Upper lobe of left lung (tissue), 4 donors: Measurements from ENCODE around the gene KCNMA1.

ENCODE experiments used
- EP300 ChIP-seq, 4 donors: sonication (generic); formaldehyde crosslinking; IDR thresholded peaks; one replicate each; pipeline ENCODE4 v1.5.1; 2017; ENCODE audit warnings: antibody characterized with exemption in 4 of 4, control low read depth in 2 of 4
- POLR2AphosphoS5 ChIP-seq, 2 donors: sonication (generic); formaldehyde crosslinking; IDR thresholded peaks; one replicate each; pipeline ENCODE4 v1.5.1; 2017; ENCODE audit warnings: antibody characterized with exemption in 2 of 2
- TF ChIP-seq, protein P1 (sequence below), 6 experiments: fragments of 450-650 bp in 4 of 6; fragments of 200-600 bp in 2 of 6; sonication (generic) in 2 of 6; IDR thresholded peaks; one replicate each; pipeline ENCODE4 v1.5.1; 2016 to 2019; ENCODE audit warnings: antibody characterized with exemption in 6 of 6

DNA sequence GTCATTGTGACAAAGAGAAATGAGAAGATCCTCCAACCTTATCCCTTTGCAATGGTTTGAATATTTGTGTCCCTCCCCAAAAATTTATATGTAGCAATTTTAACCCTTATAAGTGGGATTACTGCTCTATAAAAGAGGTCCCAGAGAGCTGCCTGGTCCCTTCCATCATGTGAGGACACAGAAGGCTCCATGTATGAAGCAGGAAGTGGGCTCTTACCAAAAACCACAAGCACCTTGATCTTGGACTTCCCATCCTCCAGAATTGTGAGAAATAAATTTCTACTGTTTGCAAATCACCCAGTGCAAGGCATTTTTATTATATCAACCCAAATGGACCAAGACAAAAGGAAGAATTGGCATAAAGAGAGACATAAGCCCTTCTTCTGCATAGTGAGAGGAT, 95.7 kb downstream of the KCNMA1 start:
- TF ChIP-seq POLR2AphosphoS5 (IDR thresholded peaks at IDR 0.05): no peak
- TF ChIP-seq, protein P1, sequence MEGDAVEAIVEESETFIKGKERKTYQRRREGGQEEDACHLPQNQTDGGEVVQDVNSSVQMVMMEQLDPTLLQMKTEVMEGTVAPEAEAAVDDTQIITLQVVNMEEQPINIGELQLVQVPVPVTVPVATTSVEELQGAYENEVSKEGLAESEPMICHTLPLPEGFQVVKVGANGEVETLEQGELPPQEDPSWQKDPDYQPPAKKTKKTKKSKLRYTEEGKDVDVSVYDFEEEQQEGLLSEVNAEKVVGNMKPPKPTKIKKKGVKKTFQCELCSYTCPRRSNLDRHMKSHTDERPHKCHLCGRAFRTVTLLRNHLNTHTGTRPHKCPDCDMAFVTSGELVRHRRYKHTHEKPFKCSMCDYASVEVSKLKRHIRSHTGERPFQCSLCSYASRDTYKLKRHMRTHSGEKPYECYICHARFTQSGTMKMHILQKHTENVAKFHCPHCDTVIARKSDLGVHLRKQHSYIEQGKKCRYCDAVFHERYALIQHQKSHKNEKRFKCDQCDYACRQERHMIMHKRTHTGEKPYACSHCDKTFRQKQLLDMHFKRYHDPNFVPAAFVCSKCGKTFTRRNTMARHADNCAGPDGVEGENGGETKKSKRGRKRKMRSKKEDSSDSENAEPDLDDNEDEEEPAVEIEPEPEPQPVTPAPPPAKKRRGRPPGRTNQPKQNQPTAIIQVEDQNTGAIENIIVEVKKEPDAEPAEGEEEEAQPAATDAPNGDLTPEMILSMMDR (IDR thresholded peaks at IDR 0.05): no peak
- TF ChIP-seq EP300 (IDR thresholded peaks at IDR 0.05): no peak
